Peyer's patch (tissue), 4 donors: ENCODE results near the gene SQSTM1. TPM values are rescaled to one million over a fixed set of nuclear protein-coding genes. Genes with fewer than 3 reads are reported as not detected.

ENCODE experiments used
- DNase-seq, 3 donors: peaks; one replicate each; pipeline ENCODE4 v3.0.0-alpha.2; 2017 to 2019
- H3K27ac ChIP-seq, 4 donors: fragments of 200-600 bp; sonication (generic); one replicate each; pipeline ENCODE4 v1.5.1; 2016 to 2019
- H3K27me3 ChIP-seq, 2 donors: fragments of 200-600 bp; sonication (generic); one replicate each; pipeline ENCODE4 v1.5.1; 2019
- H3K36me3 ChIP-seq, 3 donors: fragments of 200-600 bp; sonication (generic); one replicate each; pipeline ENCODE4 v1.5.1; 2016 to 2019
- H3K4me1 ChIP-seq, 4 donors: fragments of 200-600 bp; sonication (generic); one replicate each; pipeline ENCODE4 v1.5.1; 2016 to 2019
- H3K4me3 ChIP-seq, 4 donors: fragments of 200-600 bp; sonication (generic); 1 replicate in 3 of 4; 2 replicates in 1 of 4; pipeline ENCODE4 v1.5.1; 2016 to 2019; ENCODE audit warnings: mild to moderate bottlenecking in 1 of 4
- H3K9me3 ChIP-seq, 4 donors: fragments of 200-600 bp; sonication (generic); one replicate each; pipeline ENCODE4 v1.5.1; 2016 to 2019; ENCODE audit warnings: mild to moderate bottlenecking in 1 of 4
- POLR2A ChIP-seq, 2 donors: fragments of 450-650 bp; IDR thresholded peaks; one replicate each; pipeline ENCODE4 v1.5.1; 2017; ENCODE audit warnings: antibody characterized with exemption in 2 of 2, mild to moderate bottlenecking in 2 of 2, moderate library complexity in 2 of 2
- total RNA-seq, 4 donors: library from RNA; depleted of rRNA; stranded (reverse); fragments of >200 nt; gene quantifications; one replicate each; pipeline ENCODE4 v1.1.0, GENCODE V29; 2016
- TF ChIP-seq, protein P1 (sequence below), 6 experiments: fragments of 450-650 bp in 4 of 6; fragments of 200-600 bp in 2 of 6; sonication (generic) in 1 of 6; IDR thresholded peaks; one replicate each; pipeline ENCODE4 v1.5.1; 2017 to 2019; ENCODE audit warnings: antibody characterized with exemption in 6 of 6, mild to moderate bottlenecking in 3 of 6, moderate library complexity in 1 of 6

Gene SQSTM1
- total RNA-seq, 4 donors from 2014 or later, result 287 to 417 (median 348) TPM

GRCh38 chr5:179795863-179796833, 24.6 kb upstream of the SQSTM1 start:
- Histone ChIP-seq H3K27me3 (no peaks in the 10 kb centered on the region), H3K4me3 (peak overlapping the region; percentile 60 to 74 (median 64)), H3K36me3 (peaks cover 0 to 42% (median 0%) of the 10 kb centered on the region in 3 donors), H3K9me3 (no peaks in the 10 kb centered on the region), H3K4me1 (peaks cover 0 to 39% (median 24%) of the 10 kb centered on the region in 4 donors), H3K27ac (peak overlapping the region; percentile 73 to 89 (median 84))
- TF ChIP-seq, protein P1, sequence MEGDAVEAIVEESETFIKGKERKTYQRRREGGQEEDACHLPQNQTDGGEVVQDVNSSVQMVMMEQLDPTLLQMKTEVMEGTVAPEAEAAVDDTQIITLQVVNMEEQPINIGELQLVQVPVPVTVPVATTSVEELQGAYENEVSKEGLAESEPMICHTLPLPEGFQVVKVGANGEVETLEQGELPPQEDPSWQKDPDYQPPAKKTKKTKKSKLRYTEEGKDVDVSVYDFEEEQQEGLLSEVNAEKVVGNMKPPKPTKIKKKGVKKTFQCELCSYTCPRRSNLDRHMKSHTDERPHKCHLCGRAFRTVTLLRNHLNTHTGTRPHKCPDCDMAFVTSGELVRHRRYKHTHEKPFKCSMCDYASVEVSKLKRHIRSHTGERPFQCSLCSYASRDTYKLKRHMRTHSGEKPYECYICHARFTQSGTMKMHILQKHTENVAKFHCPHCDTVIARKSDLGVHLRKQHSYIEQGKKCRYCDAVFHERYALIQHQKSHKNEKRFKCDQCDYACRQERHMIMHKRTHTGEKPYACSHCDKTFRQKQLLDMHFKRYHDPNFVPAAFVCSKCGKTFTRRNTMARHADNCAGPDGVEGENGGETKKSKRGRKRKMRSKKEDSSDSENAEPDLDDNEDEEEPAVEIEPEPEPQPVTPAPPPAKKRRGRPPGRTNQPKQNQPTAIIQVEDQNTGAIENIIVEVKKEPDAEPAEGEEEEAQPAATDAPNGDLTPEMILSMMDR (IDR thresholded peaks at IDR 0.05), result peak; percentile 81 to 96 (median 88)
- peak; percentile 28 to 43 for TF ChIP-seq POLR2A (IDR thresholded peaks at IDR 0.05)
- DNase-seq, result peak; percentile 73 to 92 (median 91)

- peaks cover 0 to 48% (median 27%) of the 10 kb centered on the region in 4 donors for H3K4me1 ChIP-seq
- DNase-seq, result peak in 1 of 3 donors; percentile 51
Observed at GRCh38 chr5:179796877-179797608, 23.7 kb upstream of the SQSTM1 start.

DNA sequence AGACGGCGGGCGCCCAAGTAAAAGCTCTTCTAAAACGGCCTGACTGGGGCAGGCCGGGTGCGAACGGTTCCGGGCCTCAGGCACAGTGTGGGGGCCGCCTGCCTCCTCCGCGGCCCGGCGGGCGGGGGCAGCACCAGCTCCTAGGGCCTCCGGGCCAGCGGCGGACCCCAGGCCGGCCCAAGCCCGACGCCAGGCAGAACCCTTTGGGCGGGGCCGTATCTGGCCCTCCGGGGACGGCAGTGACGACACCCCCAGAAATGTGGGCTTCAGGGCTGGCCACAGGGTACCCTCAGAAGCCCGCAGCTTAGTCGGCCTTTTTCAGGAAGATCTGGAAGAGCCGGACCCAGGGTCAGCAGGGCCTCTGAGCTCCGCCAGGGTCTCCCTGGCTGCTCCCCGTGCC, 23.0 kb upstream of the SQSTM1 start:
- TF ChIP-seq, protein P1 (IDR thresholded peaks at IDR 0.05), result no peak
- no peak for TF ChIP-seq POLR2A (IDR thresholded peaks at IDR 0.05)
- Histone ChIP-seq H3K27ac (no peak overlapping the region), H3K4me1 (peaks cover 0 to 50% (median 29%) of the 10 kb centered on the region in 4 donors), H3K4me3 (no peak overlapping the region), H3K27me3 (no peaks in the 10 kb centered on the region), H3K36me3 (peaks cover 0 to 56% (median 0%) of the 10 kb centered on the region in 3 donors), H3K9me3 (no peaks in the 10 kb centered on the region)
- no peak for DNase-seq

More at GRCh38 chr5:179796877-179797608, 23.7 kb upstream of the SQSTM1 start:
- TF ChIP-seq POLR2A (IDR thresholded peaks at IDR 0.05), result no peak
- TF ChIP-seq, protein P1 (IDR thresholded peaks at IDR 0.05), result no peak
- no peaks in the 10 kb centered on the region for H3K27me3 ChIP-seq
- H3K27ac ChIP-seq, result peak overlapping the region; percentile 73 to 89 (median 84)
- peak overlapping the region in 2 of 4 donors; percentile 60 to 68 for H3K4me3 ChIP-seq
- no peaks in the 10 kb centered on the region for H3K9me3 ChIP-seq
- peaks cover 0 to 49% (median 0%) of the 10 kb centered on the region in 3 donors for H3K36me3 ChIP-seq

DNA sequence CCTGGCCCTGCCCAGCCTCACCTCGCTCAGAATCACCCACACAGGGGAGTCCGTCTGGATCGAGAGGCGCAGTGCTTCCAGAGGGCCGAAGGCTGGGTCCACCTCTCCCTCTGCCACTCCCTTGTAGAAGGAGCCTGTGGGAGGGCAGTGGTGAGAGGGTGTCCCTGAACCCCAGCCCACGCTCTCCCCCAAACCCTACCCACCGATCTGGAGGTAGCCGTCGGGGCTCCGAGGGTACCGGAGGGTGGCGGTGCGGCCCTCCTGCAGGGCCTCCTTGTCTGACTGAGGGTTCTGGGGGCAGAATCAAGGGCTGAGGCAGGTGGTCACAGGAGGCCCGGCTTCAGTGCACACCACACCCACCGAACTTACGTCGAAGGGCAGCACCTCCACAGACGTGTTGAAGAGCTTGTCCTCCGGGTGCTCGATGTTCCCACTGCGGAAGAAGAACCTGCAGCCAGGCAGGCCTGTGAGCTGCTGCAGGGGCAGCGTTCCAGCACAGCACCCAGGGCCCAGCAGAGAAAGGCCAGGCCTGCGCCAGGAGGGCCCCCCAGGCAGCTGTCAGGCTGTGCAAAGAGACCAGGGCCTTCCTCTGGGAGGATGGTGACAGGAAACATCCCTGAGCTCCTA, 22.4 kb upstream of the SQSTM1 start:
- H3K4me1 ChIP-seq, result peaks cover 2 to 50% (median 33%) of the 10 kb centered on the region in 4 donors
- peaks cover 0 to 58% (median 0%) of the 10 kb centered on the region in 3 donors for H3K36me3 ChIP-seq
- no peak overlapping the region for H3K4me3 ChIP-seq
- TF ChIP-seq, protein P1 (IDR thresholded peaks at IDR 0.05), result no peak
- TF ChIP-seq POLR2A (IDR thresholded peaks at IDR 0.05), result no peak
- no peaks in the 10 kb centered on the region for H3K27me3 ChIP-seq
- H3K9me3 ChIP-seq, result no peaks in the 10 kb centered on the region
- DNase-seq, result no peak
- H3K27ac ChIP-seq, result no peak overlapping the region
